WI38 (cell line): Measurements from ENCODE around the gene CACNA2D2.

ENCODE experiments used
- H3K4me3 ChIP-seq: 2 replicates; pipeline ENCODE4 v1.5.1; 2011; ENCODE audit warnings: low read depth, mild to moderate bottlenecking, control low read depth, low read length
- TF ChIP-seq, protein P1 (sequence below): IDR thresholded peaks from 2 replicates; pipeline ENCODE4 v1.5.1; 2012; ENCODE audit warnings: low read depth, mild to moderate bottlenecking, control low read depth, low read length

CACNA2D2 gene

DNA sequence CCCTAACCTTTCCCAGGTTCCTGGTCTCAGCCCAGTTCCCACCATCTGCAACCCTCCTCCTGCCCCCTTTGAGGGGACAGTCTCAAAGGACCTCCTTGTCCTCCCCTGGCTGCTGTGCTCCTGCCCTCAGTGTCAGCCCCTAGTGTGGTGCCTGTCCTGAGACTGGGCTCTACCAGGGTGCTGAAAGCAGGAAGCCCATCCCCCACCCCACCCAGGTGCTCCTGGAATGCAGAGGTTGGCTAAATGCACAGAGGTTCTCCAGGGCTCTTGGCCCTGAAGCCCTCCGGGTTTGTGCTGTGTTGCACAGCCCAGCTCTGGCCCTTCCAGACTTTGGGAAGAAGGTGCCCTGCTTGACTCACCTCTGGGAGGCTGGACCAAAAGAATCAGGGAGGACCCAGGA, 42.3 kb upstream of the CACNA2D2 start:
- TF ChIP-seq, protein P1, sequence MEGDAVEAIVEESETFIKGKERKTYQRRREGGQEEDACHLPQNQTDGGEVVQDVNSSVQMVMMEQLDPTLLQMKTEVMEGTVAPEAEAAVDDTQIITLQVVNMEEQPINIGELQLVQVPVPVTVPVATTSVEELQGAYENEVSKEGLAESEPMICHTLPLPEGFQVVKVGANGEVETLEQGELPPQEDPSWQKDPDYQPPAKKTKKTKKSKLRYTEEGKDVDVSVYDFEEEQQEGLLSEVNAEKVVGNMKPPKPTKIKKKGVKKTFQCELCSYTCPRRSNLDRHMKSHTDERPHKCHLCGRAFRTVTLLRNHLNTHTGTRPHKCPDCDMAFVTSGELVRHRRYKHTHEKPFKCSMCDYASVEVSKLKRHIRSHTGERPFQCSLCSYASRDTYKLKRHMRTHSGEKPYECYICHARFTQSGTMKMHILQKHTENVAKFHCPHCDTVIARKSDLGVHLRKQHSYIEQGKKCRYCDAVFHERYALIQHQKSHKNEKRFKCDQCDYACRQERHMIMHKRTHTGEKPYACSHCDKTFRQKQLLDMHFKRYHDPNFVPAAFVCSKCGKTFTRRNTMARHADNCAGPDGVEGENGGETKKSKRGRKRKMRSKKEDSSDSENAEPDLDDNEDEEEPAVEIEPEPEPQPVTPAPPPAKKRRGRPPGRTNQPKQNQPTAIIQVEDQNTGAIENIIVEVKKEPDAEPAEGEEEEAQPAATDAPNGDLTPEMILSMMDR: no peak
- no peak overlapping the region for H3K4me3 ChIP-seq

DNA sequence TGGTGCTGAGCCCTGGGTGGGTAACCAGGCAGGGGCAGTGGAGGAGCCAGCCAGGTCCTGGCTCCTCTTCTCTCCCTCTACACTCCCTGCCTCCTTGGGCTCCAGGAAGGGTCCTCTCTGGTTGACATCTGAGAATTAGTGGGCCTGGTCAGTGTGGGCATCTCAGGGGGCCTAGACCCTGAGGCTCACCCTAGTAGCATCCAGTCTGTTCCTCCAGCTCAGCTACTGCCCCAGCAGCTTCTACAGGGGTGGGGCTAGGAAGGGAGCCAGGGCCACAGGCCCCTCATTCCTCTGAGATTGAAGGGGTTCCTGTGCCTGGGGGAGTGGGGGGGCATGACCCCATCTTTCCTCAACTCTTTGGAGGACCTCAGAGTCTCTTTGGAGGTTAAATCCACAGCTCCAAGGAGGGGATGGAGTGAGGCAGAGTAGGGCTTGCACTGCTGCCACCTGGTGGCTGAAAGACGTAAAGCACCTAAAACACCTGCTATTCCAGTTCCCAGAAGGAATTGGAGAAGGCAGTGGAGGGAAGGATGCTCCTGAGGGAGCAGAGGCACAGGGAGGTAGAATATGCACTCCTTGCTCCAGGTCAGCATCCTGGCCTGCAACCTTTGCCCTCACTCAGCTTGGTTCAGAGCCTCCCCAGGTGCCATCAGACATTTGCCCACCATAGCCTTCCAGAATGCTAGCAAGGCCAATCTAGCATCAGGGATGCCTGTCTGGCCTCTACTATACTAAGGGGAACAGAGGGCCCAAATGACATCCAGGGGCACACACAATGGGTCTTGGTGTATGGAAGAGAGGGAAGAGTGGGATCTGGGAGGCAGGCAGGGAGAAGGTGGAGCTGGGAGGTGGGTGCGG, 39.0 kb upstream of the CACNA2D2 start:
- TF ChIP-seq, protein P1: peak; percentile 85
- H3K4me3 ChIP-seq: no peak overlapping the region

DNA sequence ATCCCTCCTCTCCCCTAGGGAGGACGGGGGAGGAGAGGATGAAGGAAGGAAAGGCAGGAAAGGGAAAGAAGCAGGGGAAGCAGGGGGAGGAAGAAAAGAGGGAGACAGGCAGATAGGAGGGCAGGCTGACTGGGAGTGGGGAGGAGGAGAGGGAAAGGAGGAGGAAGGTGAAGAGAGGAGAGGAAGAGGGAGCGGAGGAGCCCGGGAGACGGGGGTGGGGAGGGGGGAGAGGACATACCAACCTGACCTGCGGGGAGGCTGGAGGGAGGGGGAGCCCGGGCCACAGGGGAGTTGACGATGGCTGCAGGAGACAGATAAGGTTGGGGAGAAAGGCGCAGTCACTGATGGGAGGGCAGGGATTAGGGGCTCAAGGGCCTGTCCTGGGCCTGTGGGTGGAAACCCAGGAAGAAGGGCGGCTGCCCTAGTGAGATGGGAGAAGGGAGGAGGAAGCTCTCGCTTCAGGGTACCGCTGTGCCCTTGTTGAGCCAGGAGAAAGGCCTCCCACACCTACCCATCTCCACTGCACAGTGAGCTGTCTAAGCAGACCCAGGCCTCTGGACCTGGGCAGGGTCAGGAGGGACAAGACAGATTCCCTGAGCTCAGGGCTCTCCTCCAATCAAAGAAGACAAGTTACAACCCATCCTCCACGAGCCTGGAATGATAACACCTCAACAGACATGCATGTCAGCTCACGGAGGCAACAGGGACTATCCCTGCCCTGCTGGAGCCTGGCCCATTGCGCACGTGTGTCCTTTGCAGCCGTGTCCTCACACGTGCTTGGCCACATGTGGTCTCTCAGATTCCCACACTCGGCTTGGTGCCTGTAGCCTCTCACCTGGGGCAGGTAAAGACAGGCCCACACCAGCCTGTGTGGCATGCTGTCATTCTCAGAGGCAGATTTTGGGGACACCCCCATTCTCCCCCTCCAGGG, 36.2 kb upstream of the CACNA2D2 start:
- TF ChIP-seq, protein P1: no peak
- no peak overlapping the region for H3K4me3 ChIP-seq

DNA sequence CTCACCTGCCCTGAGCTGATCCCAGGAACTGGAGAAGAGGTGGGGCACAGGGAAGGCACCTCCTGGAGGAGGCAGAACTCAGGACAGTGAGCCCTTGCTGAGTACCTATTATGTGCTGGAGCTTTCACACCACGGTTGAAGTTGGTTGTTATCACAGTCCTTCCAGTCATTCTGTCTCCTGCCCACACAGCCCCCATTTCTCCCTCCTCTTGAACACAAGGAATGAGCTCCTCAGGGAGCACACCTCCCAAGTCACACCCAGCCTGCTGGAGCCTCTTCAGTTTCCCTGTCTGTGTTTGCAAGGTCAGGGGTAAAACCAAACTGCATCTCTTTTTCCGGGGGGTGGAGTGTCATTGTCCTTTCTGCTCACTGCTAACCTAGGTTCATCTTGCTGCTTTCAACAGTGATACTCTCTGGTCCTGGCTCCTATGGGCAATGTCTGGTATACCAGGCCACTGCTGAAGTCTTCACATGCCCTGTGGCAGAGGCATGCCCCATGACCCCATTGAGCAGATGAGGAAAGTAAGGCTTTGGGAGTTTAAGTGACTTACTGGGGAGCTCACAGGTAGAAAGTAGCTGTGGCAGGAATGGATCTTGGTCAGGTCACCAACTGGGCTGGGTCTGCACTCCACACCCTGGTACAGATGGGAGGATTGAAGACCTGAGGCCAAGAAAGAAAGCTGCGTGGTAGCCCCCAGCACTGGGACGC, 34.1 kb upstream of the CACNA2D2 start:
- H3K4me3 ChIP-seq: no peak overlapping the region
- TF ChIP-seq, protein P1: no peak

DNA sequence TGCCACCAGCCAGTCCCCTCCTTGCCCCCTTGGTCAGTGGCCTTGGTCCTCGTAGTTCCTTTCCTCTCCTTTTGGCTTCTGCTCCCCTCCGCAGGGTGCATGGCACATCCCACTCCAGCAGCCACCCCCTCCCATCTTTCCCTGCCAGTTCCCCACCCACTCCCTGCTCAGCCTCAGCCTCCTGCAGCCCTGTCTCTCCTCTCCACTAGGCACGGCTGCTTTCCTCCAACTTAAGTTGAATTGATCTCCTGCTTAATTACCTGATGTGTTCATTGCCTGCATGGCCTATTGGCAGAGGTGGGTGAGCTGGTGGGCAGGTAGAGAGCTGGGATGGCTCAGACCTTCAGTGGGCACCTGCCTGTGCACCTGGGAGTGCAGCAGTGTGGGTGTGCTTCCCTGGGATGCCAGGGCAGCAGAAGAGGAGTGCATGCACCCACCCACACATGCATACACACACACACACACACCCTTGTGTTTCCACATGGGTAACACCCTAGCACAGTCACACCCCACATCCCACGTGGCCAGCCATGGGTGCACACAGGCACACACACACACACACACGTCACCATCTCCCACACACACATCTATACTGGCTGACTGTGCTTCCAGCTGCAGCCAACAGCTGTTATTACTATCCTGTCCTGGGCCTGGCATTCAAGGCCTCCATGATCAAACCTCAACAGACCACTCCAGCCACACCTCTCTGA, 33.2 kb upstream of the CACNA2D2 start:
- H3K4me3 ChIP-seq: no peak overlapping the region
- TF ChIP-seq, protein P1: no peak

DNA sequence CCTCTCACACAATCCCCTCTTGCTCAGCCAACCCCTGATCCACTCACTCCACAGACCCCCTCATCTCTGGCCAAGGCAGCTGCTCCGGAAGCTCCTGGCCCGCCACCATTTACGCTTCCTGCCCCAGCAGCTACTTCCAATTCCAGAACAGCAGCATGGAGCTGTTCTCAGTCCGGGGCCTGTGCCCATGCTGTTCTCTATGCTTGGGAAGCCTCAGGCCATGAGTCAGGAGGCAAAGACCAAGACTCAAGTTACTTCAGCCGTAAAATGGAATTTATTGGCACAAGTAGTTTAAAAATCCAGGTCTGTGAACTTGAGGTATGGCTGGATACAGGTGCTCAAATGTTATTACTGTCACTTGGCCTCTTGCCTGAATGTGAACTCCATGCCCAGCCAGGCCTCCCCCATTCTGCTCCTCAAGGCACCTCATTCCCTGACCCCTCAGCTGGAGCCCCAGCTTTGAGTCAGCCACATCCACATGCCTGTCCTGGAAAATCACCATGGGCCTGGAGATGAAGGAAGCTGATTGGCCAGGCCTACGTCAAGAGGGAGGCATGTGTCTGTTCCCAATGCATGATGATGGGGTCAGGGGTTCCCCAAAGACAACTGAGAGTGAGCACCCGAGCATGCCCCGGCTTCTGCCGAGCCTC, 31.4 kb upstream of the CACNA2D2 start:
- no peak overlapping the region for H3K4me3 ChIP-seq
- TF ChIP-seq, protein P1: no peak
